Left ventricle myocardium inferior (tissue), 1 donor: Measurements from ENCODE around the gene NKIRAS2. TPM values are rescaled to one million over a fixed set of nuclear protein-coding genes. Genes with fewer than 3 reads are reported as not detected.

Source experiments
- DNase-seq: peaks from one replicate; pipeline ENCODE4 v3.0.0-alpha.2; 2020
- H3K27ac ChIP-seq: fragments of 200-600 bp; replicated peaks from 2 replicates; pipeline ENCODE4 v1.8.0; 2021
- H3K27me3 ChIP-seq: fragments of 200-600 bp; 2 replicates; pipeline ENCODE4 v1.8.0; 2021; ENCODE audit warnings: low read depth
- H3K36me3 ChIP-seq: fragments of 200-600 bp; 2 replicates; pipeline ENCODE4 v1.8.0; 2021
- H3K4me1 ChIP-seq: fragments of 200-600 bp; 2 replicates; pipeline ENCODE4 v1.8.0; 2021
- H3K4me3 ChIP-seq: fragments of 200-600 bp; 2 replicates; pipeline ENCODE4 v1.8.0; 2021; ENCODE audit warnings: mild to moderate bottlenecking, moderate library complexity
- H3K9me3 ChIP-seq: fragments of 200-600 bp; replicated peaks from 2 replicates; pipeline ENCODE4 v1.8.0; 2021
- intact Hi-C: fragments of 100-400 bp; cut with micrococcal nuclease; formaldehyde crosslinking; loops from one replicate; pipeline ENCODE4 v1.11.0; 2022
- total RNA-seq: library from RNA; stranded (reverse); fragmentation: NEBNext Ultra II Directional; extraction: Animal tissue kit (Norgen Biotek cat#: 25700); gene quantifications from one replicate; pipeline ENCODE4 v1.2.1, GENCODE V29; 2021
- TF ChIP-seq, protein P1 (sequence below): fragments of 200-600 bp; IDR thresholded peaks from 2 replicates; pipeline ENCODE4 v1.8.0; 2021; ENCODE audit warnings: antibody characterized with exemption, mild to moderate bottlenecking, borderline replicate concordance
- donor health status: DM: no; HTN: yes; CAD: no; lungs with severe emphysema.

NKIRAS2 gene
- total RNA-seq, 1 donor from 2014 or later: 50.9 TPM

DNA sequence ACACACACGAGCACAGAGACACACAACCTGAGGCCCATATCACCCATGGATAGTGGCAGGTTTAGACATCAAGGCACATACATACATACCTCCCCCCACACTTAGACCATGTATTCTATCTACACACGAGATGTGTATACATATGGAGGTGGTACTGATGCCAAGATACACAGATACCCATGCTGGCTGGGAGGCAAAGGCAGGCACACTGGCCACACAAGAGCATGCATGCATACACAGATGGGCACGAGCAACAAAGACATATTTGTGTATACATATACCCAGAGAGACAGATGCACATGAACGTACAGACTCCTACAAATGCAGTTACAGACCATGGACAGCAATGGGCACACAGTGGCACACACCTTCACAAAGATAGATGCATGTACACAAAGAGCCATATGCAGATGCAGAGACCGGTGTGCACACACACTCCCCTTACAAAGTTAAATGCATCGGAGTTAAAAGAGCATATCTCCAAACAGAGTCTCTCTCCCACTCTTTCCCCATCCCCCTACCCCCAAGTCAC is 32.5 kb downstream of the NKIRAS2 start:
- no peak for DNase-seq
- H3K36me3 ChIP-seq: no peaks in the 10 kb centered on the region
- H3K27ac ChIP-seq: no peak overlapping the region
- intact Hi-C loops: no loop called here
- peaks cover 17% of the 10 kb centered on the region for H3K4me1 ChIP-seq
- H3K4me3 ChIP-seq: no peak overlapping the region
- H3K9me3 ChIP-seq: no peaks in the 10 kb centered on the region
- TF ChIP-seq, protein P1, sequence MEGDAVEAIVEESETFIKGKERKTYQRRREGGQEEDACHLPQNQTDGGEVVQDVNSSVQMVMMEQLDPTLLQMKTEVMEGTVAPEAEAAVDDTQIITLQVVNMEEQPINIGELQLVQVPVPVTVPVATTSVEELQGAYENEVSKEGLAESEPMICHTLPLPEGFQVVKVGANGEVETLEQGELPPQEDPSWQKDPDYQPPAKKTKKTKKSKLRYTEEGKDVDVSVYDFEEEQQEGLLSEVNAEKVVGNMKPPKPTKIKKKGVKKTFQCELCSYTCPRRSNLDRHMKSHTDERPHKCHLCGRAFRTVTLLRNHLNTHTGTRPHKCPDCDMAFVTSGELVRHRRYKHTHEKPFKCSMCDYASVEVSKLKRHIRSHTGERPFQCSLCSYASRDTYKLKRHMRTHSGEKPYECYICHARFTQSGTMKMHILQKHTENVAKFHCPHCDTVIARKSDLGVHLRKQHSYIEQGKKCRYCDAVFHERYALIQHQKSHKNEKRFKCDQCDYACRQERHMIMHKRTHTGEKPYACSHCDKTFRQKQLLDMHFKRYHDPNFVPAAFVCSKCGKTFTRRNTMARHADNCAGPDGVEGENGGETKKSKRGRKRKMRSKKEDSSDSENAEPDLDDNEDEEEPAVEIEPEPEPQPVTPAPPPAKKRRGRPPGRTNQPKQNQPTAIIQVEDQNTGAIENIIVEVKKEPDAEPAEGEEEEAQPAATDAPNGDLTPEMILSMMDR: no peak
- H3K27me3 ChIP-seq: peaks cover 44% of the 10 kb centered on the region

DNA sequence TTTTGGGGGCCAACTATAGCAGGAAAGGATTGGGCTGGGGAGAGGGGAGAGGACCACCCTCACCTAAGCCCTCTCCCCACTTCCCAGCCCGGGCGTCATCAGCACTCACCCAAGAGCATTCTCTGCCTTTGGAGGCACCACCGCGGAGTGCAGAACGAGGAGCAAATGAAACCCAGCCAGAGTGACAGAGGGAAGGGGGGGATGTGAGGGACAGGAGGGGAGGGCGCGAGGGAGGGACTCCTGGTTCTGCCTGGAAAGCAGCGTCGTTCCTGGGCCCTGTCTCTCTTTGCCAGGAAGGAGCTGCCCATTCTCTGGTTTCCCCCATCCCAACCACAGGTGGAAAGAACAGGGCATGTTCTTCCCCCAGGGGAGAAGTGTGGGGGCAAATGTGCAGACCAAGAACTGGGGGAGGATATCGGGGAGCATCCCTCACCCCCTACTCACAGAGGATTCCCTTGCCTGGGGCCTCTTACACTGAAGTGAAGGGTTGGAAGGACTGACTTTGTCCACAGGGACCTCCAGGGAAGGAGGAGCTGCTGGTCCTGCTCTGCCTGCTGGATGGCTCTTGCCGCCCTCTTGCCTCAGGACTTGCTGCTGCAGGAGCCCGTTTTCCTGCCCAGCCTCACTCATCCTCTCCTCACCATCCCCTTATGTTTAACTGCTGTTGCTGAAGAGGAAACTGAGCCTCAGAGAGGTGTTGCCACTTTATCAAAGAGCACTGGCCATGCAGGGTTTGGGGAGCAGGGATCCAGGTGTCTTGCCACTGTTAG is 34.0 kb downstream of the NKIRAS2 start:
- no peak overlapping the region for H3K27ac ChIP-seq
- intact Hi-C loops: no loop called here
- no peaks in the 10 kb centered on the region for H3K36me3 ChIP-seq
- H3K27me3 ChIP-seq: peaks cover 58% of the 10 kb centered on the region
- H3K4me3 ChIP-seq: no peak overlapping the region
- peaks cover 17% of the 10 kb centered on the region for H3K4me1 ChIP-seq
- TF ChIP-seq, protein P1: no peak
- DNase-seq: no peak
- no peaks in the 10 kb centered on the region for H3K9me3 ChIP-seq

DNA sequence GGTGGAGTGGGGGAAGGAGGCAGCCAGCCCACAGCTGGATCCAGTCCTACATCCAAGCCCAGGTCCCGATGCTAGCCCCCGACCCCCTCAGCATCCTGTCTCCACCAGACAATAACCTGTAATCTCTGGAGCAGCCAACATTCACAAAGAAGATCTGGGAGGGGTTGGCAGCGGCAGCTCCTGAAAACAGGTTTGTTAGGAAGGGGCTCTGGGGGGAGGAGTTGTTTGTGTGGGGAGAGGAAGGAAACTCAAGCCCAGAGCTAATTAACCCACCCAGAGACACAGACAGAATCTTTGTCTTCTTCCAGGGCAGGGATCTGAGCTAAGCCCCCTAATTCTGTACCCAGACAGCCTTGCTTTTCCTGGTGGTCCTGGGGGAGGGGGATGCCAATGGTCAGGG is 35.1 kb downstream of the NKIRAS2 start:
- Histone ChIP-seq H3K9me3 (no peaks in the 10 kb centered on the region), H3K27ac (no peak overlapping the region), H3K4me1 (peaks cover 9% of the 10 kb centered on the region), H3K4me3 (no peak overlapping the region), H3K27me3 (peaks cover 62% of the 10 kb centered on the region), H3K36me3 (no peaks in the 10 kb centered on the region)
- no peak for DNase-seq
- TF ChIP-seq, protein P1: no peak
- intact Hi-C loops: no loop called here

DNA sequence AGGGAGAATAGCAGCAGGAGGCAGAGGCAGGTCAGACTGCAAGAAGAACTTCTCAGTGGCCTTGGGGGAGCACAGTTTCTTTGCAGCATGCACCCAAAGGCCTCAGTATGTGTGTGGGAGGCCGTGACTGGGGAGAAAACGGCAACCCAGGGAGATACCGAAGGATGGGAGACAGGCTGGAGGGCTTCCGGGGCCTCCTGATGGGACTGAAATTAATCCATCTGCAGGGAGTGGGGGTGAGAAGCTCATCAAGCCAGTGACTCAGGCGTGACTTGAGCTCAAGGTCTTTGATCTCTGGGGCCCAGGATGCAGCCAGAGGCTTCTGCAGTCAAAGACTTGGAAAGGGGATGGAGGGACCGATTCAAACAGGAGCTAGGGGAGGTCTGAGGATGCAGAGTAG is 35.6 kb downstream of the NKIRAS2 start:
- Histone ChIP-seq H3K4me1 (peaks cover 6% of the 10 kb centered on the region), H3K27ac (no peak overlapping the region), H3K9me3 (no peaks in the 10 kb centered on the region), H3K36me3 (no peaks in the 10 kb centered on the region), H3K4me3 (no peak overlapping the region), H3K27me3 (peaks cover 62% of the 10 kb centered on the region)
- TF ChIP-seq, protein P1: no peak
- intact Hi-C loops: no loop called here
- no peak for DNase-seq

DNA sequence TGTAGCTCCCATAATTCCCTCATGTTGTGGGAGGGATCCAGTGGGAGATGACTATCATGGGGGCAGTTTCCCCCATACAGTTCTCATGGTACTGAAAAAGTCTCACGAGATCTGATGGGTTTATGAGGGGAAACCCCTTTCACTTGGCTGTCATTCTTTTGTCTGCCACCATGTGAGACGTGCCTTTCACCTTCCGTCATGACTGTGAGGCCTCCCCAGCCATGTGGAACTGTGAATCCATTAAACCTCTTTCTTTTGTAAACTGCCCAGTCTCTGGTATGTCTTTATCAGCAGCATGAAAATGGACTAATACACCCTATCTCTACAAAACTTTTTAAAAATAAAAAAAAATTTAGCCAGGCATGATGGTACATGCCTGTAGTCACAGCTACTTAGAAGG is 36.7 kb downstream of the NKIRAS2 start:
- intact Hi-C loops: no loop called here
- Histone ChIP-seq H3K36me3 (no peaks in the 10 kb centered on the region), H3K4me1 (no peaks in the 10 kb centered on the region), H3K27ac (no peak overlapping the region), H3K4me3 (no peak overlapping the region), H3K27me3 (peaks cover 62% of the 10 kb centered on the region), H3K9me3 (no peaks in the 10 kb centered on the region)
- TF ChIP-seq, protein P1: no peak
- no peak for DNase-seq
